LNCaP clone FGC (cell line): ENCODE results near the gene TBC1D10B.

ENCODE experiments used
- DNase-seq: peaks from one replicate; pipeline ENCODE4 v3.0.0-alpha.2; 2011; ENCODE audit warnings: low read depth
- H3K4me3 ChIP-seq: 2 replicates; pipeline ENCODE4 v1.5.1; 2011; ENCODE audit warnings: mild to moderate bottlenecking, low read depth, low read length, control low read depth
- CTCF ChIP-seq: IDR thresholded peaks from 2 replicates; pipeline ENCODE4 v1.5.1; 2012; ENCODE audit warnings: mild to moderate bottlenecking; ENCODE audit not compliant: control insufficient read depth, insufficient read depth; ENCODE audit errors: extremely low read depth

The TBC1D10B gene

GRCh38 chr16:30370456-30371247 lies at the start of gene TBC1D10B:
Gene TBC1D10B (minus strand): TSS chr16:30370494. CDS start chr16:30370183, 311 bp downstream.
- peak within 1 kb of the TSS; percentile 82 for H3K4me3 ChIP-seq
- no peak for TF ChIP-seq CTCF
- peak; percentile 100 for DNase-seq

GRCh38 chr16:30418350-30419181 lies 48.3 kb upstream of the TBC1D10B start:
- no peak for DNase-seq
- no peak for TF ChIP-seq CTCF
- peak overlapping the region; percentile 47 for H3K4me3 ChIP-seq

GRCh38 chr16:30417529-30418349 lies 47.4 kb upstream of the TBC1D10B start:
- DNase-seq: peak; percentile 92
- TF ChIP-seq CTCF: peak; percentile 40
- H3K4me3 ChIP-seq: peak overlapping the region; percentile 52

GRCh38 chr16:30416624-30417528 lies 46.6 kb upstream of the TBC1D10B start:
- DNase-seq: no peak
- peak overlapping the region; percentile 52 for H3K4me3 ChIP-seq
- TF ChIP-seq CTCF: no peak

- TF ChIP-seq CTCF: no peak
- DNase-seq: no peak
- H3K4me3 ChIP-seq: no peak overlapping the region
Measured at GRCh38 chr16:30416047-30416603, 45.8 kb upstream of the TBC1D10B start.

- H3K4me3 ChIP-seq: no peak overlapping the region
- TF ChIP-seq CTCF: no peak
- DNase-seq: no peak
Measured at GRCh38 chr16:30414159-30414558, 43.9 kb upstream of the TBC1D10B start.
